Nephron progenitor cell (in vitro differentiated cells): ENCODE data around the gene PTS.
A peak's percentile ranks its signal among the peaks of the same experiment; 100 is the strongest.

Source experiments
- DNase-seq: peaks from one replicate; pipeline ENCODE4 v3.0.0; 2021
- H3K27ac Mint-ChIP-seq: 2 replicates; pipeline ENCODE4 v1.8.0; 2021; ENCODE audit warnings: mild to moderate bottlenecking, moderate library complexity, mixed read lengths
- H3K27me3 Mint-ChIP-seq: 2 replicates; pipeline ENCODE4 v1.8.0; 2021; ENCODE audit warnings: mild to moderate bottlenecking, low read depth, mixed read lengths; ENCODE audit not compliant: poor library complexity
- H3K36me3 Mint-ChIP-seq: 2 replicates; pipeline ENCODE4 v1.8.0; 2021; ENCODE audit warnings: low read depth, mixed read lengths
- H3K4me1 Mint-ChIP-seq: 2 replicates; pipeline ENCODE4 v1.8.0; 2021; ENCODE audit warnings: mixed read lengths
- H3K4me3 Mint-ChIP-seq: 2 replicates; pipeline ENCODE4 v1.8.0; 2021; ENCODE audit warnings: mild to moderate bottlenecking, moderate library complexity, mixed read lengths
- H3K9me3 Mint-ChIP-seq: 2 replicates; pipeline ENCODE4 v1.8.0; 2021; ENCODE audit warnings: mild to moderate bottlenecking, moderate library complexity, mixed read lengths
- TF ChIP-seq, protein P1 (sequence below): fragments of 200-600 bp; sonication (generic); IDR thresholded peaks from 2 replicates; pipeline ENCODE4 v1.5.0; 2021; ENCODE audit warnings: antibody characterized with exemption

The PTS gene

DNA sequence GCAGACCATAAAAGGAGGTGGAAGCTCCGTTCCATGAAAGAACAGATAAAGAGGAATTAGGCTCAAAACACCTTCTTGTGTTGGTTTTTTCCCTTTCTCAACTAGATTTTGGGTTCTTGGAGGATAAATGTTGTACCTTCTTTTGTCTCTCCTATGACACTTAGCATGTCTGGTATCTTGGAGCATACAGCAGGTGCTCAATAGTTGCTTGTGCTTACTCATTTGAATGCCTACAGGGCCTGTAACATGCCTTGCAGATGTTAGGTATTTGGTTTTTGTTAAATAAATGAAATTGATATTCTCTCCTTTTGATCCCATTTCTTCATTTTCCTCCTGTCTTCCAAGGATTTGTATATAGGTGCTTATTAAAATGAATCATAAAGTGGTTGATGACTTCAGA is 50.8 kb downstream of the PTS start:
- Mint-ChIP-seq H3K27me3 (peaks cover 8% of the 10 kb centered on the region), H3K36me3 (no peaks in the 10 kb centered on the region), H3K4me3 (no peak overlapping the region), H3K27ac (no peak overlapping the region), H3K9me3 (no peaks in the 10 kb centered on the region), H3K4me1 (peaks cover 11% of the 10 kb centered on the region)
- TF ChIP-seq, protein P1, sequence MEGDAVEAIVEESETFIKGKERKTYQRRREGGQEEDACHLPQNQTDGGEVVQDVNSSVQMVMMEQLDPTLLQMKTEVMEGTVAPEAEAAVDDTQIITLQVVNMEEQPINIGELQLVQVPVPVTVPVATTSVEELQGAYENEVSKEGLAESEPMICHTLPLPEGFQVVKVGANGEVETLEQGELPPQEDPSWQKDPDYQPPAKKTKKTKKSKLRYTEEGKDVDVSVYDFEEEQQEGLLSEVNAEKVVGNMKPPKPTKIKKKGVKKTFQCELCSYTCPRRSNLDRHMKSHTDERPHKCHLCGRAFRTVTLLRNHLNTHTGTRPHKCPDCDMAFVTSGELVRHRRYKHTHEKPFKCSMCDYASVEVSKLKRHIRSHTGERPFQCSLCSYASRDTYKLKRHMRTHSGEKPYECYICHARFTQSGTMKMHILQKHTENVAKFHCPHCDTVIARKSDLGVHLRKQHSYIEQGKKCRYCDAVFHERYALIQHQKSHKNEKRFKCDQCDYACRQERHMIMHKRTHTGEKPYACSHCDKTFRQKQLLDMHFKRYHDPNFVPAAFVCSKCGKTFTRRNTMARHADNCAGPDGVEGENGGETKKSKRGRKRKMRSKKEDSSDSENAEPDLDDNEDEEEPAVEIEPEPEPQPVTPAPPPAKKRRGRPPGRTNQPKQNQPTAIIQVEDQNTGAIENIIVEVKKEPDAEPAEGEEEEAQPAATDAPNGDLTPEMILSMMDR: no peak
- no peak for DNase-seq

GRCh38 chr11:112277941-112278340 is 51.7 kb downstream of the PTS start:
- H3K9me3 Mint-ChIP-seq: no peaks in the 10 kb centered on the region
- H3K27me3 Mint-ChIP-seq: peaks cover 8% of the 10 kb centered on the region
- TF ChIP-seq, protein P1: no peak
- no peak overlapping the region for H3K27ac Mint-ChIP-seq
- DNase-seq: no peak
- H3K36me3 Mint-ChIP-seq: no peaks in the 10 kb centered on the region
- no peak overlapping the region for H3K4me3 Mint-ChIP-seq
- H3K4me1 Mint-ChIP-seq: peaks cover 11% of the 10 kb centered on the region

- Mint-ChIP-seq H3K9me3 (no peaks in the 10 kb centered on the region), H3K27me3 (peaks cover 8% of the 10 kb centered on the region), H3K4me1 (peaks cover 11% of the 10 kb centered on the region), H3K4me3 (no peak overlapping the region), H3K27ac (no peak overlapping the region), H3K36me3 (no peaks in the 10 kb centered on the region)
- no peak for DNase-seq
- TF ChIP-seq, protein P1: no peak
These were observed 52.6 kb downstream of the PTS start for GRCh38 chr11:112278803-112279202.

- peak; percentile 85 for DNase-seq
- H3K4me3 Mint-ChIP-seq: peak overlapping the region; percentile 86
- peaks cover 11% of the 10 kb centered on the region for H3K4me1 Mint-ChIP-seq
- no peaks in the 10 kb centered on the region for H3K36me3 Mint-ChIP-seq
- TF ChIP-seq, protein P1: peak; percentile 77
- no peak overlapping the region for H3K27ac Mint-ChIP-seq
- H3K9me3 Mint-ChIP-seq: no peaks in the 10 kb centered on the region
- H3K27me3 Mint-ChIP-seq: peaks cover 8% of the 10 kb centered on the region
These were observed 53.7 kb downstream of the PTS start for GRCh38 chr11:112279901-112280267.

- Mint-ChIP-seq H3K36me3 (no peaks in the 10 kb centered on the region), H3K9me3 (no peaks in the 10 kb centered on the region), H3K27ac (no peak overlapping the region), H3K27me3 (peaks cover 8% of the 10 kb centered on the region), H3K4me1 (peaks cover 11% of the 10 kb centered on the region), H3K4me3 (peak overlapping the region; percentile 86)
- peak; percentile 62 for DNase-seq
- TF ChIP-seq, protein P1: peak; percentile 52
These were observed 54.3 kb downstream of the PTS start for GRCh38 chr11:112280268-112281126.

- Mint-ChIP-seq H3K27ac (no peak overlapping the region), H3K27me3 (peaks cover 8% of the 10 kb centered on the region), H3K9me3 (no peaks in the 10 kb centered on the region), H3K36me3 (no peaks in the 10 kb centered on the region), H3K4me3 (no peak overlapping the region), H3K4me1 (peaks cover 17% of the 10 kb centered on the region)
- TF ChIP-seq, protein P1: no peak
- DNase-seq: no peak
These were observed 55.5 kb downstream of the PTS start for GRCh38 chr11:112281726-112282125.
